ENCODE results near the gene DNAJC16. TPM values are rescaled to one million over a fixed set of nuclear protein-coding genes. Genes with fewer than 3 reads are reported as not detected.
A peak's percentile ranks its signal among the peaks of the same experiment; 100 is the strongest.

DNAJC16 gene
- total RNA-seq, 1 donor from 2014 or later: 23.9 TPM

- H3K27me3 ChIP-seq (ENCODE audit: low read depth): no peaks in the 10 kb centered on the region
- H3K36me3 ChIP-seq: no peaks in the 10 kb centered on the region
- H3K4me3 ChIP-seq: peak overlapping the region; percentile 94
- DNase-seq (no peak), ATAC-seq (no peak)
- peak overlapping the region; percentile 96 for H3K27ac ChIP-seq
- no peaks in the 10 kb centered on the region for H3K9me3 ChIP-seq
- intact Hi-C loops (cut with DNase I): no loop called here
- H3K4me1 ChIP-seq: peaks cover 52% of the 10 kb centered on the region
- TF ChIP-seq CTCF (IDR thresholded peaks at IDR 0.05): no peak
Measured at GRCh38 chr1:15618077-15618654, 91.5 kb downstream of the DNAJC16 start.

GRCh38 chr1:15618655-15619525, 92.2 kb downstream of the DNAJC16 start:
- H3K27ac ChIP-seq: peak overlapping the region; percentile 96
- H3K9me3 ChIP-seq: no peaks in the 10 kb centered on the region
- intact Hi-C loops (cut with DNase I): no loop called here
- no peaks in the 10 kb centered on the region for H3K27me3 ChIP-seq (ENCODE audit: low read depth)
- peaks cover 59% of the 10 kb centered on the region for H3K4me1 ChIP-seq
- peak overlapping the region; percentile 94 for H3K4me3 ChIP-seq
- no peak for TF ChIP-seq CTCF (IDR thresholded peaks at IDR 0.05)
- no peaks in the 10 kb centered on the region for H3K36me3 ChIP-seq
- ATAC-seq (peak; percentile 7 to 9), DNase-seq (no peak)

- peak overlapping the region; percentile 94 for H3K4me3 ChIP-seq
- H3K27me3 ChIP-seq (ENCODE audit: low read depth): no peaks in the 10 kb centered on the region
- DNase-seq (no peak), ATAC-seq (no peak)
- H3K9me3 ChIP-seq: no peaks in the 10 kb centered on the region
- TF ChIP-seq CTCF (IDR thresholded peaks at IDR 0.05): no peak
- no peaks in the 10 kb centered on the region for H3K36me3 ChIP-seq
- H3K27ac ChIP-seq: peak overlapping the region; percentile 96
- intact Hi-C loops (cut with DNase I): no loop called here
- H3K4me1 ChIP-seq: peaks cover 72% of the 10 kb centered on the region
Measured at GRCh38 chr1:15620155-15620545, 93.5 kb downstream of the DNAJC16 start.

GRCh38 chr1:15620902-15621682, 94.4 kb downstream of the DNAJC16 start:
- Histone ChIP-seq H3K27me3 (ENCODE audit: low read depth) (no peaks in the 10 kb centered on the region), H3K4me3 (no peak overlapping the region), H3K4me1 (peaks cover 80% of the 10 kb centered on the region), H3K27ac (peak overlapping the region; percentile 96), H3K9me3 (no peaks in the 10 kb centered on the region), H3K36me3 (no peaks in the 10 kb centered on the region)
- ATAC-seq (no peak), DNase-seq (no peak)
- no peak for TF ChIP-seq CTCF (IDR thresholded peaks at IDR 0.05)
- intact Hi-C loops (cut with DNase I): no loop called here

- H3K27ac ChIP-seq: peak overlapping the region; percentile 9
- DNase-seq: no peak
- TF ChIP-seq CTCF (IDR thresholded peaks at IDR 0.05): no peak
- no peaks in the 10 kb centered on the region for H3K9me3 ChIP-seq
- peaks cover 83% of the 10 kb centered on the region for H3K4me1 ChIP-seq
- no peaks in the 10 kb centered on the region for H3K27me3 ChIP-seq (ENCODE audit: low read depth)
- intact Hi-C loops (cut with DNase I): no loop called here
- peaks cover 5% of the 10 kb centered on the region for H3K36me3 ChIP-seq
- no peak overlapping the region for H3K4me3 ChIP-seq
- no peak for ATAC-seq
Measured at GRCh38 chr1:15621975-15622374, 95.3 kb downstream of the DNAJC16 start.
